ENCODE results near the gene PRPF40B.

Gene PRPF40B

DNA sequence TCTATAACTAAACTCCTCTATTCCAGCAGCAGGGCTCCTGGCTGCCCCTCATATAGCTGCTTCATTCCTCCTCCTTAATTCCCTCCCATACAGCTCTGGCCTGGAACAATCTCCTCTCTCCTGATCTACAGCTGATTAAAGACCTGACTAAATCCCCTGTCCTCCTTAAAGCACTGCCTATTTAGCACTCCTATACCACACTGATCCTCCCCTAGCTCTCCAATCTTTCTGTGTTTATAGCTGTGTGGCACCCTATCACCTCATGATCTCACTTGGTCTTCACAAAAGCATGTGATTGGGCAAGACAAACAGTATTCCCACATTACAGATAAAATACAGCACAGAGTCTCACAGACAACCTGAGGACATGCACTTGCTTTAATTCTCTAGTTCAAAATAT, 66.4 kb downstream of the PRPF40B start:
- DNase-seq = no peak

DNA sequence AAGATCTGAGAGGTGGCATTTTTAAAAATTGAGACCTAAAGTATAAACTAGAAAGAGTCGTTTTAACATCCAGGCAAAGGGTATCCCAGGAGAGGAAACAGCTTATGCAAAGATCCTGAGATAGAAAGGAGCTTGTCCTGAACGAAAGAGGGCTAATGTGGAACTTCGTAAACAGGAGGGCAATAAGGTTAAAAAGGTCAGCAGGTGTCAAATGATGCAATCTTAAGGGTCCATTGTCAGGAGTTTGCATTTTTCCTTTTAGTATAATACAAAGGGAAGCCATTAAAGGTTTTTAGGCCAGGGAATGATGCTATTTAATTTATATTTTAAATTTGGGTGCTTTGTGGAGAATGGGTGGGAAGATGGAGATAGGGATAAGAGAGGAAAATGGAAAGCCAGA, 69.5 kb downstream of the PRPF40B start:
- no peak for DNase-seq

DNA sequence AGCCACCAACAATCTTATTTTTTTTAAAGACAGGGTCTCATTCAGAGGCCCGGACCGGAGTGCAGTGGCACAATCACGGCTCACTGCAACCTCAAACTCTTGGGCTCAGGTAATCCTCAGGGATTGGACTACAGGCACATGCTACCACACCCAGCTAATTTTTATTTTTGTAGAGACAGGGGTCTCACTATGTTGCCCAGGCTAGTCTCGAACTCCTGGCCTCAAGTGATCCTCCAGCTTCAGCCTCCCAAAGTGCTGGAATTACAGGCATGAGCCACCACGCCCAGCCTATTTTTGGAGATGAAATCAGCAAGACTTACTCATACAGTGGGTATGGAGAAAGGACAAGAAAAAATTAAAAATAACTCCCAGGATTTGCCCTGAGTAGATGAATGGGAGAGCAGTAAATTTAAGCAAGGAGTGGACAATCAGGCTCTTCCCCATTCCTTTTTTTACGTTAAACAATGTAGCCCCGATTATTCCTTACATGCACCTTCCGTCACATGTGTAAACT, 70.6 kb downstream of the PRPF40B start:
- DNase-seq = no peak
